Activated naive CD8-positive, alpha-beta T cell treated with anti-CD3 and anti-CD28 coated beads, Interleukin-2, amount 10 ng/mL, durations not matched to agents 7 days and 5 days (primary cell): ENCODE data around the gene RSPH4A. TPM values are rescaled to one million over a fixed set of nuclear protein-coding genes. Genes with fewer than 3 reads are reported as not detected.
A peak's percentile ranks its signal among the peaks of the same experiment; 100 is the strongest.
"Not testable (repeated sequence)": the region's sequence is repeated elsewhere in the genome, so short reads cannot be mapped to it uniquely, and the experiment has no call there.

Experiments used
- ATAC-seq: fragments of 150-1000 bp; cut with Tn5 transposase; one replicate; pipeline ENCODE4 v1.10.0; 2021; ENCODE audit warnings: low read depth, moderate library complexity
- POLR2A ChIA-PET: fragments of 350-600 bp; sonication (Branson Sonifier 250); formaldehyde crosslinking; loops from one replicate; lab custom pipeline; 2021; ENCODE audit warnings: antibody characterized with exemption; lab: Charles Lee
- DNase-seq: peaks from one replicate; pipeline ENCODE4 v3.0.0; 2021
- H3K27ac Mint-ChIP-seq: one replicate; pipeline ENCODE4 v1.8.0; 2022; ENCODE audit warnings: mild to moderate bottlenecking, mixed read lengths
- H3K27me3 Mint-ChIP-seq: one replicate; pipeline ENCODE4 v1.8.0; 2022; ENCODE audit warnings: mild to moderate bottlenecking, moderate library complexity, mixed read lengths
- H3K36me3 Mint-ChIP-seq: one replicate; pipeline ENCODE4 v1.8.0; 2021; ENCODE audit warnings: mild to moderate bottlenecking, mixed read lengths
- H3K4me1 Mint-ChIP-seq: one replicate; pipeline ENCODE4 v1.8.0; 2021; ENCODE audit warnings: mixed read lengths
- H3K4me3 Mint-ChIP-seq: one replicate; pipeline ENCODE4 v1.8.0; 2022; ENCODE audit warnings: mild to moderate bottlenecking, moderate library complexity, mixed read lengths
- H3K9me3 Mint-ChIP-seq: one replicate; pipeline ENCODE4 v1.8.0; 2021; ENCODE audit warnings: mixed read lengths
- total RNA-seq, 2 experiments: library from RNA; stranded (reverse); gene quantifications; one replicate each; pipeline ENCODE4 v1.2.3, GENCODE V29; 2021

RSPH4A gene
- total RNA-seq, 2 experiments from 2014 or later: 0.14 to 0.22 TPM

DNA sequence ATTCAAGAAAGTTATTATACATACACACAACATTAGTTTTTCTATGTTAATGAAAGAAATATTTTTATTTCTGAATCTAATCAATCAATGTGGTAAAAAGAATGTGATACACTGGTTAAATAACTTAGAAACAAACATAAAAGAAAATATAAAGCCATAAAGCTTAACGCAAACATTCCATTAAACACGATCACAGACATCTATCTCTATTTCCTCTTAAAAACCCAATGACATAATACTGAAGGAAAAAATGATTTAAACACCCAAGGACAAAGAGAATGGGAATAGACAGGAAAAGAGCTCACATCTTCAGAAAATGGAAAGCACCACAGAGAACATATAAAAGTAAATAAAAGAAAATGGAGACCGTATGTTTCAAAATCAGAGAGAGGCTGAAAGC, 32.9 kb downstream of the RSPH4A start:
- ATAC-seq (no peak), DNase-seq (no peak)
- Mint-ChIP-seq H3K27me3 (no peaks in the 10 kb centered on the region), H3K4me3 (no peak overlapping the region), H3K9me3 (no peaks in the 10 kb centered on the region), H3K36me3 (peaks cover 10% of the 10 kb centered on the region), H3K4me1 (peaks cover 7% of the 10 kb centered on the region), H3K27ac (no peak overlapping the region)
- POLR2A ChIA-PET: no interaction called here

DNA sequence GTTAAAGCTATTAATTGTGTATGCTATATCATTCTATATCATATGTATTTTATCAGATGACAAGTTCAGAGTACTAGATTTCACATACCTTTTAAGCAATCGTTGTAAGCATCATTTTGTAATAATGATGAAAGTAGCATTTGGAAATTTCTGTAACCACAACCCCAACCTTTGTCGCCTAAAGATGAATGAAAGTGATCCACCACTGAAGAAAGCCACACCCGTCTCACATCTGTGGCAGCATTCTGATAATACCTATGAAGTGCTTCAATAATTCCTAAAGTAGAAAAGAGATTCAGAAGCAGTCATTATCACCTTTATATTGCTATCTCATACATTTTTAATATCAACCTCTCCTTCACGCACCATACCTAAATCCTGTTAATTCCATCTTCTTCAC, 35.6 kb downstream of the RSPH4A start:
- no peaks in the 10 kb centered on the region for H3K9me3 Mint-ChIP-seq
- DNase-seq (no peak), ATAC-seq (no peak)
- no peak overlapping the region for H3K4me3 Mint-ChIP-seq
- peaks cover 10% of the 10 kb centered on the region for H3K36me3 Mint-ChIP-seq
- H3K27ac Mint-ChIP-seq: no peak overlapping the region
- no peaks in the 10 kb centered on the region for H3K27me3 Mint-ChIP-seq
- POLR2A ChIA-PET: no interaction called here
- H3K4me1 Mint-ChIP-seq: peaks cover 7% of the 10 kb centered on the region

DNA sequence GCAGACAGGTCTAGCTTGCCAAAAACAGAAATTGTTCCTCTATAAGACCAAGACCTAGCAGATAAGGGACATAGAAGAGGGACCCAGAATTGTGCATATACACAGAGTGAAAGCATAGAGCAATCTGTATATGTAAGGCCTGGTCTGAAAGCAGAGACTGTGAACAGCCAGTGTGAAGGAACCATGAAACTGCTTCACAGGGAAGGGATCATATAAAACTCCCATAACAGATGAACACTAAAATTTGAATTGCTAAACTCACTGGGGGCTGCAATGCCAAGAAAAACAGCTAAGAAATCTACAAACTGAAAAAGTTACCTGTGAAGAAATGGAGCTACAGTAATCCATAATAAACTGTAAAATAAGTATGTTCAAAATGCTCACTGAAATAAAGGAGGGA, 45.3 kb downstream of the RSPH4A start:
- ATAC-seq: no peak
- Mint-ChIP-seq H3K27ac (no peak overlapping the region), H3K4me3 (no peak overlapping the region), H3K27me3 (no peaks in the 10 kb centered on the region), H3K9me3 (no peaks in the 10 kb centered on the region), H3K4me1 (peaks cover 34% of the 10 kb centered on the region), H3K36me3 (peaks cover 36% of the 10 kb centered on the region)
- no peak for DNase-seq
- POLR2A ChIA-PET: no interaction called here

DNA sequence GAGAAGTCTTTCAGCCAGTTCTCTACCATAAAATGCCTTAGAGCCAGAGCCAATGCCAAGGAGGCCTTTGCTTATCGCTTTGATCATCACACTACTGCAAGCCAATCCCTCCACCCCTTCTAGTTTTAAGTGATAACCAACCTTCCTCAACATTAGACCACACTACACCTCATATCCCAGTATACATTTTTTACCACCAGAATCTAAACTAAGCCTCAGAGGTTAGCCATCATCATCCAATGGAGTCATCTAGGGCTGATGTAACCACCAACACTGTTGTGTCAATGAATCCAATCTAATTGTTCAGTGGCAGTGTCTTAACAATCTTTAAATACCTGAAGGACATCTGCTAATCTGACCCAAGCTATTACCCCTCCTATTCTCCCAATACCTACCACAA, 45.9 kb downstream of the RSPH4A start:
- Mint-ChIP-seq H3K27ac (peak overlapping the region; percentile 2), H3K4me3 (no peak overlapping the region), H3K9me3 (no peaks in the 10 kb centered on the region), H3K27me3 (no peaks in the 10 kb centered on the region), H3K36me3 (peaks cover 36% of the 10 kb centered on the region), H3K4me1 (peaks cover 38% of the 10 kb centered on the region)
- DNase-seq: no peak
- POLR2A ChIA-PET: no interaction called here
- ATAC-seq: peak; percentile 43

DNA sequence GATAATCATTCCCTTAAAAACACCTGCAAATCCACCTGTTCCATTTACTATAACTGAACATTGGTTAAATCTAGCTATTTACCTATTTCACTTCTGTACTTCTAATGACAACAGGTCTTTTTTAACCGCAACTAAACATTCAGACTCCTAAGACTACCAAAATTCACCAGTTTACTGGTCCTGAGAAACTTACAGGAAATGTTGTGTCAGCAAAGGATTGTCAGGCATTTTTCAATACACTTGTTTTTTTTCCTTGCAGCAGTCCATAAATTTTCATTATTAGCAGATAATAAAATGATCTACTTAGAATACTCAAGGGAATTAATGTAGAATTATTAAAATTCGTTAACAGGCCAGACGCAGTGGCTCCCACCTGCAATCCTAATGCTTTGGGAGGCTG, 47.0 kb downstream of the RSPH4A start:
- H3K27me3 Mint-ChIP-seq: no peaks in the 10 kb centered on the region
- ATAC-seq (no peak), DNase-seq (no peak)
- no peak overlapping the region for H3K27ac Mint-ChIP-seq
- peaks cover 32% of the 10 kb centered on the region for H3K36me3 Mint-ChIP-seq
- no peak overlapping the region for H3K4me3 Mint-ChIP-seq
- H3K4me1 Mint-ChIP-seq: peaks cover 42% of the 10 kb centered on the region
- no peaks in the 10 kb centered on the region for H3K9me3 Mint-ChIP-seq
- POLR2A ChIA-PET: no interaction called here

DNA sequence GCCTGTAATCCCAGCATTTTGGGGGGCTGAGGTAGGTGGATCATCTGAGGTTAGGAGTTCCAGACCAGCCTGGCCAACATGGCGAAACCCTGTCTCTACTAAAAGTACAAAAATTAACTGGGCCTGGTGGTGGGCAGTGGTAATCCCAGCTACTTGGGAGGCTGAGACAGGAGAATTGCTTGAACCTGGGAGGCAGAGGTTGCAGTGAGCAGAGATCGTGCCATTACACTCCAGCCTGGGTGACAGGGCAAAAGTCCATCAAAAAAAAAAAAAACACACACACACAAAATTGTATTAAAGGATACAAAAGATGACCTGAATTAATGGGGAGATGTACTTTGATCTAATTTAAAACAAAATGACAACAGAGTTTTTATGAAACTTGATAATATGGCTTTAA, 47.9 kb downstream of the RSPH4A start:
- Mint-ChIP-seq H3K36me3 (peaks cover 31% of the 10 kb centered on the region), H3K4me1 (peaks cover 42% of the 10 kb centered on the region), H3K4me3 (peak overlapping the region; percentile 17)
- H3K27me3 Mint-ChIP-seq, H3K9me3 Mint-ChIP-seq, ATAC-seq, H3K27ac Mint-ChIP-seq, DNase-seq, POLR2A ChIA-PET: not testable (repeated sequence)

DNA sequence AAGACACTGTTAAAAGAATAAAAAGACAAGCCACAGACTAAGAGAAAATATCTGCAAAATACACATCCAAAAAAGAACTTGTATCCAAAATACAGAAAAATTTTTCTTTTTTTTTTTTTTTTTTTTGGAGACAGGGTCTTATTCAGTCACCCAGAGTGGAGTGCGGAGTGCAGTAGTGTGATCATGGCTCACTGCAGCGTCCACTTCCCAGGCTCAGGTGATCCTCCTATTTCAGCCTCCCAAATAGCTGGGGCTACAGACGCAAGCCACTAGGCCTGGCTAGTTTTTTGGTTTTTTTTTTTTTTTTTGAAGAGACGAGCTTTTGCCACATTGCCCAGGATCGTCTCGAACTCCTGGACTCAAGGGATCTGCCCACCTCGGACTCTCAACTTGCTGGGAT, 49.2 kb downstream of the RSPH4A start:
- DNase-seq: no peak
- H3K36me3 Mint-ChIP-seq: peaks cover 25% of the 10 kb centered on the region
- H3K4me1 Mint-ChIP-seq: peaks cover 38% of the 10 kb centered on the region
- H3K27ac Mint-ChIP-seq: no peak overlapping the region
- peak overlapping the region; percentile 58 for H3K4me3 Mint-ChIP-seq
- H3K9me3 Mint-ChIP-seq: no peaks in the 10 kb centered on the region
- H3K27me3 Mint-ChIP-seq: no peaks in the 10 kb centered on the region
- POLR2A ChIA-PET: interaction anchor here (0.7 kb wide), 2 partner anchors 17 to 213 kb away, joined by 4 to 5 read pairs; no protein-coding TSS in a partner anchor
- no peak for ATAC-seq

DNA sequence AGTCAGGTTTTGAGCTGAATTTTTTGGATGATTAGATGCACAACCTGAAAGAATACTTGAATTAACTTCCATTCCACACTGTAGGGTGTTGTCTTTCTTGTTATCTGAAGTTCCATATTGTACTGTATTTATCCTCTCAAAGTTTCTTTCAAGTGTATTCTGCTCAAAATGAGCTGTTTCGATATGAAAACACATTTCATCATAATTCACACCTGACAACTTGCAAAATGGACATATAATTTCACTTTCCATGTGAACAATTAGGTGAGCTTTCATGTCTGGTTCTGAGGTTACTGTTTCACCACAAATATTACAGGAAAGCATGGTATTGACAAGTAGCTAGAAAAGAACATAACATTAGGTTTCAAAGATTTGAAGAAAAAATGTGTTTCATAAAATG, 50.6 kb downstream of the RSPH4A start:
- Mint-ChIP-seq H3K9me3 (no peaks in the 10 kb centered on the region), H3K27me3 (no peaks in the 10 kb centered on the region), H3K4me3 (peak overlapping the region; percentile 69), H3K36me3 (peaks cover 23% of the 10 kb centered on the region), H3K4me1 (peaks cover 35% of the 10 kb centered on the region), H3K27ac (peak overlapping the region; percentile 65)
- no peak for DNase-seq
- no peak for ATAC-seq
- POLR2A ChIA-PET: interaction anchor here (1.3 kb wide), 2 partner anchors 14 to 387 kb away, joined by 5 to 6 read pairs; partner anchors contain the start of genes KPNA5 and TSPYL1

DNA sequence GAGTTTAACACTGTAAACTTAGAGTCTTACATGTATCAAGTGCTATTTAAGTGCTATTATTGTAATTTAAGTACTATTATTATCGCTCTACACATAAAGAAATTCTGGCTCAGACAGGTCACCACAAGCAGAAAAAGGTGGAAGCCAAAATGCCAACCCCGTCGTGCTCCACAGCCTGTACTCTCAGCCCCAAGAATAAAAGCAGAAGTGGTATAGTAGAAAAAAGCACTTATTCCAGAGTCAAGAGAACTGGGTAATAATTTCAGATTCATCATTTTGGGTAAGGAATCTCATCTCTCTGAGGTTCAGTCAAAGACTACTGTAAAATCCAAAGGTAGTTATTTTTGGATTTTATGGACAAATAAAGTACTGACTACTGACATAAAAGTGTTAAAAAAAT, 51.3 kb downstream of the RSPH4A start:
- ATAC-seq (no peak), DNase-seq (no peak)
- Mint-ChIP-seq H3K4me1 (peaks cover 29% of the 10 kb centered on the region), H3K9me3 (no peaks in the 10 kb centered on the region), H3K36me3 (peaks cover 17% of the 10 kb centered on the region), H3K27me3 (no peaks in the 10 kb centered on the region), H3K27ac (peak overlapping the region; percentile 44), H3K4me3 (peak overlapping the region; percentile 98)
- POLR2A ChIA-PET: interaction anchor here (1.3 to 1.6 kb wide), 4 partner anchors 13 to 388 kb away, joined by 5 to 23 read pairs (median 8); partner anchors contain the start of genes KPNA5, RWDD1 and TSPYL1

DNA sequence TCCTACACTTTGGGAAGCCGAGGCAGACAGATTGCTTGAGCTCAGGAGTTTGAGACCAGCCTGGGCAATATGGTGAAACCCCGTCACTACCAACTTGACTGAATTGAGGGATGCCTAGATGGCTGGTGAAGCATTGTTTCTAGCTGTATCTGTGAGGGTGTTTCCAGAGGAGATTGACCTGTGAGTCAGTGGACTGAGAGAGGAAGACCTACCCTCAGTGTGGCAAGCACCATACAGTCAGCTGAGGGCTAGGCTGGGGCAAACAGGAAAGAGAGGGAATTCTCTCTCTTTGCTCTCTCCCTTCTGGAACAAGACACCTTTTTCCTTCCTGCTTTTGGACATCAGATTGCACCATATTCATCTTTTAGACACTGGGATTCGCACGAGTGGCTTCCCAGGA, 56.0 kb downstream of the RSPH4A start:
- DNase-seq (no peak), ATAC-seq (no peak)
- H3K27me3 Mint-ChIP-seq: no peaks in the 10 kb centered on the region
- peaks cover 4% of the 10 kb centered on the region for H3K4me1 Mint-ChIP-seq
- no peak overlapping the region for H3K27ac Mint-ChIP-seq
- POLR2A ChIA-PET: no interaction called here
- no peaks in the 10 kb centered on the region for H3K36me3 Mint-ChIP-seq
- no peaks in the 10 kb centered on the region for H3K9me3 Mint-ChIP-seq
- H3K4me3 Mint-ChIP-seq: no peak overlapping the region

DNA sequence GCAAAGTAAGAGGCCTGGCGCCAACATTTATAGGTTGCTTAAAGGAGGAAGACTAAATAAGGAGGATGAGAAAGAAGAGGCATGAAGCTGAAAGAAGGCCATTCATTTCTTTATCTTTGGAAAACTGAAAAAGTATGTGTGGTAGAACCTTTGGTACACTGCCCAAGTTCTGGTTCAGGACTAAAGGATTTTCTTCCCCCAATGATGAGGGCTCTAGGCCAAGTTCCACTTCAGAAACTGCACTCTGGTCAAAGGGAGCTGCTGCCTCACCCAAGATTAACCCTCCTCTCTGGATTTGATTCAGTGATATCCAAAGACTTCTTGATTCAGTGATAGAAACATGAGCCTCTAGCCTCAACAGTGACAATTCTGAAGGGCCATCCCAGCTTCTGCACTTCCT, 59.7 kb downstream of the RSPH4A start:
- no peak overlapping the region for H3K4me3 Mint-ChIP-seq
- peaks cover 4% of the 10 kb centered on the region for H3K4me1 Mint-ChIP-seq
- no peaks in the 10 kb centered on the region for H3K9me3 Mint-ChIP-seq
- no peak for ATAC-seq
- no peak for DNase-seq
- no peaks in the 10 kb centered on the region for H3K27me3 Mint-ChIP-seq
- no peaks in the 10 kb centered on the region for H3K36me3 Mint-ChIP-seq
- no peak overlapping the region for H3K27ac Mint-ChIP-seq
- POLR2A ChIA-PET: no interaction called here

DNA sequence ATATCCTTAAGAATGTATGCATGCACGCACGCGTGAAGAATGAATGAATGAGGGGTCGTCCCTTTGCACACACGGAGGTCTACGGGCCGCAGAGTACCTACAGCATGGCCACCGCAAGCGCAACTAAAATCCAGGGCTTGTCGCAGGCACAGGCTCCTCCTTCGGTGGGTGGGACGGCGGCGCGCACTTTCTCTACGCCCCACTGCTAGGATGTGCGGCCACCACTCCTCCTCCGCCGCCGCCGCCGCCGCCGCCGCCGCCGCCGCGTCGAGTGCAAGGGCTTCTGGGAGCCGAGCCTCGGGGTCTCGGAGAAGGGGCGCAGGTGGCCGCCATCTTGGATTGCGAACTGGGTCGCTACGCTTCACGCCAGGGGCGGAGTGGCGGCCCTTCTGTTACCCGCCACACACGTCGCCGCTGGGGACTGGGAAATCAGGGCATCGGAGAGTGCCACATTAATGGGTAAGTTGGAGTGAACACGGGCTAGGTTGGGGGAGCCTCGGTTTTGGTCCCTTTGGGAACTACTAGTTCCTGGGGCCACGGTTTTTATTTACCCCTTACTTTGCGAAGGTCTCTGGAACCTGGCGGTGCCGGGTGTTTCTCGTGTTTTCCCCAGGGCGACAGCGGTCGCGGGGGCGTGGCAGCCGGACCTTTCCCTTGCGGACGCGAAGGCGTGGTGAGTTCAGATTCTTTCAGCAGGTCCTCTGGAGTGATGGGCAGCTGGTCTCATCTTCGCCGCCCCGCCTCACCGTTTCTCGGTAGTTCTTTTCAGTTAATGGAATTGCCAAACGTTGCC, 64.8 kb downstream of the RSPH4A start, which contains the start of gene KPNA5:
TSS of gene KPNA5 (plus strand) at position 332 of the 793 bp plus-strand sequence. CDS start at position 456, 124 bp downstream.
- H3K4me3 Mint-ChIP-seq: peak within 1 kb of the TSS; percentile 97
- ATAC-seq (peak; percentile 96), DNase-seq (peak; percentile 90)
- H3K27ac Mint-ChIP-seq: peak within 1 kb of the TSS; percentile 99
- H3K27me3 Mint-ChIP-seq: no peaks in the 10 kb centered on the region
- no peaks in the 10 kb centered on the region for H3K9me3 Mint-ChIP-seq
- POLR2A ChIA-PET: interaction anchor here (0.9 to 3.1 kb wide), 4 partner anchors 13 to 402 kb away, joined by 3 to 23 read pairs (median 10); partner anchors contain the start of genes RWDD1 and ZUP1
- peaks cover 22% of the 10 kb centered on the region for H3K36me3 Mint-ChIP-seq
- H3K4me1 Mint-ChIP-seq: peaks cover 14% of the 10 kb centered on the region

DNA sequence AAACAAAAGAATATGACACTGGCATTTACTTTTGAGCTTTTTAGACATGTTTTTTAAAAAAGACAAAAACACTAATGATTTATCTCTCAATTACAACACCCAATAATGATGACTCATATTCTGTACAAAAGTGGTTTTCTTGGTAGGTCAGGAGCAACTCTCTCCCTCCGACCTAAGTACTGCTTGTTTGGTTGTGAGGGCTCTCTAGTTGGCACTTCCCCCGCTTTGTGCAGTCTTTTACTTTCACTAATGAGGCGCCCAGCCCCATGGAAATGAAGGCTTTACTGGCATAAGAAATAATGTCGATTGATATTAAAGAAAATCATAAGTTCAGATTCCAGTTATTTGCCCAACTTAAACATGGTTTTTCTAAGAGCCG, 66.0 kb downstream of the RSPH4A start:
- POLR2A ChIA-PET: interaction anchor here (0.6 to 3.1 kb wide), 3 partner anchors 14 to 111 kb away, joined by 3 to 23 read pairs (median 14); partner anchors contain the start of genes RWDD1 and ZUP1

More for the DNA sequence above, 66.0 kb downstream of the RSPH4A start:
- peak; percentile 27 for ATAC-seq
- no peaks in the 10 kb centered on the region for H3K9me3 Mint-ChIP-seq
- DNase-seq: no peak
- H3K27me3 Mint-ChIP-seq: no peaks in the 10 kb centered on the region
- peaks cover 24% of the 10 kb centered on the region for H3K4me1 Mint-ChIP-seq
- peak overlapping the region; percentile 85 for H3K27ac Mint-ChIP-seq
- peak overlapping the region; percentile 97 for H3K4me3 Mint-ChIP-seq
- peaks cover 29% of the 10 kb centered on the region for H3K36me3 Mint-ChIP-seq
